Activated naive CD4-positive, alpha-beta T cell treated with anti-CD3 and anti-CD28 coated beads, Interleukin-2, amount 10 ng/mL, durations not matched to agents 7 days and 5 days (primary cell): ENCODE data around the gene RASGRF1.

Source experiments
- CTCF ChIA-PET: fragments of 350-600 bp; sonication (Branson Sonifier 250); formaldehyde crosslinking; loops from one replicate; lab custom pipeline; 2021; ENCODE audit warnings: antibody characterized with exemption; lab: Charles Lee
- DNase-seq: peaks from one replicate; pipeline ENCODE4 v3.0.0-alpha.2; 2020
- H3K27ac Mint-ChIP-seq: one replicate; pipeline ENCODE4 v1.8.0; 2021; ENCODE audit warnings: mild to moderate bottlenecking, moderate library complexity, mixed read lengths
- H3K27me3 Mint-ChIP-seq: one replicate; pipeline ENCODE4 v1.8.0; 2021; ENCODE audit warnings: mild to moderate bottlenecking, mixed read lengths
- H3K36me3 Mint-ChIP-seq: one replicate; pipeline ENCODE4 v1.8.0; 2021; ENCODE audit warnings: mixed read lengths
- H3K4me1 Mint-ChIP-seq: one replicate; pipeline ENCODE4 v1.8.0; 2021; ENCODE audit warnings: mixed read lengths
- H3K4me3 Mint-ChIP-seq: one replicate; pipeline ENCODE4 v1.8.0; 2021; ENCODE audit warnings: mild to moderate bottlenecking, moderate library complexity, mixed read lengths
- H3K9me3 Mint-ChIP-seq: one replicate; pipeline ENCODE4 v1.8.0; 2021; ENCODE audit warnings: mixed read lengths

The RASGRF1 gene

GRCh38 chr15:79089890-79090486 lies 592 bp downstream of the RASGRF1 start:
- Mint-ChIP-seq H3K27ac (no peak overlapping the region), H3K36me3 (no peaks in the 10 kb centered on the region), H3K27me3 (peaks cover 90% of the 10 kb centered on the region), H3K4me3 (no peak overlapping the region), H3K4me1 (peaks cover 6% of the 10 kb centered on the region), H3K9me3 (no peaks in the 10 kb centered on the region)
- DNase-seq = no peak
- CTCF ChIA-PET = no interaction called here

GRCh38 chr15:79089331-79089889 lies 1.2 kb downstream of the RASGRF1 start:
- H3K27me3 Mint-ChIP-seq = peaks cover 88% of the 10 kb centered on the region
- CTCF ChIA-PET = no interaction called here
- no peak overlapping the region for H3K27ac Mint-ChIP-seq
- no peak overlapping the region for H3K4me3 Mint-ChIP-seq
- H3K36me3 Mint-ChIP-seq = no peaks in the 10 kb centered on the region
- no peaks in the 10 kb centered on the region for H3K9me3 Mint-ChIP-seq
- DNase-seq = no peak
- peaks cover 6% of the 10 kb centered on the region for H3K4me1 Mint-ChIP-seq

- H3K27me3 Mint-ChIP-seq = peaks cover 84% of the 10 kb centered on the region
- H3K36me3 Mint-ChIP-seq = no peaks in the 10 kb centered on the region
These were observed 2.0 kb downstream of the RASGRF1 start for GRCh38 chr15:79088426-79089205.

GRCh38 chr15:79086814-79087213 lies 3.8 kb downstream of the RASGRF1 start:
- Mint-ChIP-seq H3K4me3 (no peak overlapping the region), H3K27me3 (peaks cover 72% of the 10 kb centered on the region), H3K4me1 (peaks cover 4% of the 10 kb centered on the region), H3K27ac (no peak overlapping the region), H3K36me3 (no peaks in the 10 kb centered on the region), H3K9me3 (no peaks in the 10 kb centered on the region)
- DNase-seq = no peak
- CTCF ChIA-PET = no interaction called here

More at GRCh38 chr15:79088426-79089205, 2.0 kb downstream of the RASGRF1 start:
- DNase-seq = no peak
- CTCF ChIA-PET = no interaction called here
- Mint-ChIP-seq H3K27ac (no peak overlapping the region), H3K9me3 (no peaks in the 10 kb centered on the region), H3K4me1 (peaks cover 6% of the 10 kb centered on the region), H3K4me3 (no peak overlapping the region)

- no peaks in the 10 kb centered on the region for H3K36me3 Mint-ChIP-seq
- no peaks in the 10 kb centered on the region for H3K4me1 Mint-ChIP-seq
- H3K9me3 Mint-ChIP-seq = no peaks in the 10 kb centered on the region
- H3K4me3 Mint-ChIP-seq = no peak overlapping the region
- CTCF ChIA-PET = no interaction called here
- H3K27ac Mint-ChIP-seq = no peak overlapping the region
- peaks cover 63% of the 10 kb centered on the region for H3K27me3 Mint-ChIP-seq
- DNase-seq = no peak
These were observed 6.1 kb downstream of the RASGRF1 start for GRCh38 chr15:79084308-79084968.

GRCh38 chr15:79083154-79083553 lies 7.4 kb downstream of the RASGRF1 start:
- no peak overlapping the region for H3K27ac Mint-ChIP-seq
- H3K27me3 Mint-ChIP-seq = peaks cover 52% of the 10 kb centered on the region
- no peak overlapping the region for H3K4me3 Mint-ChIP-seq
- no peak for DNase-seq
- no peaks in the 10 kb centered on the region for H3K9me3 Mint-ChIP-seq
- CTCF ChIA-PET = no interaction called here
- no peaks in the 10 kb centered on the region for H3K36me3 Mint-ChIP-seq
- no peaks in the 10 kb centered on the region for H3K4me1 Mint-ChIP-seq

- H3K27ac Mint-ChIP-seq = no peak overlapping the region
- H3K4me1 Mint-ChIP-seq = no peaks in the 10 kb centered on the region
- CTCF ChIA-PET = no interaction called here
- no peaks in the 10 kb centered on the region for H3K36me3 Mint-ChIP-seq
- H3K27me3 Mint-ChIP-seq = peaks cover 48% of the 10 kb centered on the region
- no peaks in the 10 kb centered on the region for H3K9me3 Mint-ChIP-seq
- no peak overlapping the region for H3K4me3 Mint-ChIP-seq
- DNase-seq = no peak
These were observed 8.1 kb downstream of the RASGRF1 start for GRCh38 chr15:79082363-79083070.

GRCh38 chr15:79078763-79079410 lies 11.7 kb downstream of the RASGRF1 start:
- Mint-ChIP-seq H3K27me3 (peaks cover 30% of the 10 kb centered on the region), H3K9me3 (no peaks in the 10 kb centered on the region), H3K36me3 (no peaks in the 10 kb centered on the region), H3K27ac (no peak overlapping the region), H3K4me1 (no peaks in the 10 kb centered on the region), H3K4me3 (no peak overlapping the region)
- DNase-seq = no peak
- CTCF ChIA-PET = no interaction called here

GRCh38 chr15:79078003-79078402 lies 12.6 kb downstream of the RASGRF1 start:
- CTCF ChIA-PET = no interaction called here
- no peak overlapping the region for H3K27ac Mint-ChIP-seq

GRCh38 chr15:79076661-79077060 lies 13.9 kb downstream of the RASGRF1 start:
- Mint-ChIP-seq H3K4me1 (no peaks in the 10 kb centered on the region), H3K27ac (no peak overlapping the region), H3K36me3 (no peaks in the 10 kb centered on the region), H3K9me3 (no peaks in the 10 kb centered on the region), H3K27me3 (peaks cover 28% of the 10 kb centered on the region), H3K4me3 (no peak overlapping the region)
- CTCF ChIA-PET = interaction anchor here (1.0 kb wide), 1 partner anchor 108 kb away, joined by 3 read pairs; no protein-coding TSS in a partner anchor
- DNase-seq = no peak

More at GRCh38 chr15:79078003-79078402, 12.6 kb downstream of the RASGRF1 start:
- Mint-ChIP-seq H3K4me1 (no peaks in the 10 kb centered on the region), H3K9me3 (no peaks in the 10 kb centered on the region), H3K36me3 (no peaks in the 10 kb centered on the region), H3K4me3 (no peak overlapping the region), H3K27me3 (peaks cover 30% of the 10 kb centered on the region)
- no peak for DNase-seq

GRCh38 chr15:79075256-79075655 lies 15.3 kb downstream of the RASGRF1 start:
- CTCF ChIA-PET = no interaction called here
- no peak overlapping the region for H3K27ac Mint-ChIP-seq

GRCh38 chr15:79073336-79073735 lies 17.2 kb downstream of the RASGRF1 start:
- no peak overlapping the region for H3K4me3 Mint-ChIP-seq
- no peaks in the 10 kb centered on the region for H3K4me1 Mint-ChIP-seq
- H3K27me3 Mint-ChIP-seq = peaks cover 24% of the 10 kb centered on the region
- H3K36me3 Mint-ChIP-seq = no peaks in the 10 kb centered on the region
- no peak overlapping the region for H3K27ac Mint-ChIP-seq
- H3K9me3 Mint-ChIP-seq = no peaks in the 10 kb centered on the region
- CTCF ChIA-PET = no interaction called here
- DNase-seq = no peak

More at GRCh38 chr15:79075256-79075655, 15.3 kb downstream of the RASGRF1 start:
- no peaks in the 10 kb centered on the region for H3K4me1 Mint-ChIP-seq
- H3K36me3 Mint-ChIP-seq = no peaks in the 10 kb centered on the region
- no peak for DNase-seq
- H3K27me3 Mint-ChIP-seq = peaks cover 28% of the 10 kb centered on the region
- no peaks in the 10 kb centered on the region for H3K9me3 Mint-ChIP-seq
- H3K4me3 Mint-ChIP-seq = no peak overlapping the region

GRCh38 chr15:79071901-79072300 lies 18.7 kb downstream of the RASGRF1 start:
- H3K4me1 Mint-ChIP-seq = no peaks in the 10 kb centered on the region
- H3K4me3 Mint-ChIP-seq = no peak overlapping the region
- H3K27ac Mint-ChIP-seq = no peak overlapping the region
- no peak for DNase-seq
- peaks cover 20% of the 10 kb centered on the region for H3K27me3 Mint-ChIP-seq
- no peaks in the 10 kb centered on the region for H3K9me3 Mint-ChIP-seq
- H3K36me3 Mint-ChIP-seq = no peaks in the 10 kb centered on the region
- CTCF ChIA-PET = no interaction called here
